Breast epithelium (tissue), 3 donors: ENCODE results near the gene SLC38A9.

Experiments used
- CTCF ChIP-seq, 3 donors: fragments of 450-650 bp; IDR thresholded peaks; one replicate each; pipeline ENCODE4 v1.5.1; 2016 to 2017; ENCODE audit warnings: antibody characterized with exemption in 3 of 3, mild to moderate bottlenecking in 3 of 3, moderate library complexity in 3 of 3
- POLR2A ChIP-seq: fragments of 450-650 bp; IDR thresholded peaks from one replicate; pipeline ENCODE4 v1.6.1; 2016; ENCODE audit warnings: antibody characterized with exemption, mild to moderate bottlenecking, moderate library complexity
- POLR2AphosphoS5 ChIP-seq, 3 donors: sonication (generic); formaldehyde crosslinking; IDR thresholded peaks; one replicate each; pipeline ENCODE4 v1.6.1; 2017; ENCODE audit warnings: antibody characterized with exemption in 3 of 3

- peak; percentile 77 to 82 (median 79) for TF ChIP-seq CTCF (IDR thresholded peaks at IDR 0.05)
- no peak for TF ChIP-seq POLR2AphosphoS5 (IDR thresholded peaks at IDR 0.05)
- TF ChIP-seq POLR2A: no peak
These were observed 20.6 kb downstream of the SLC38A9 start for GRCh38 chr5:55691265-55692105.
